Stomach smooth muscle (tissue), 2 donors: Measurements from ENCODE around the gene PLPP4.

Experiments used
- H3K27ac ChIP-seq: one replicate; pipeline ENCODE4 v1.7.0; 2013; ENCODE audit warnings: mild to moderate bottlenecking, low read length, inconsistent platforms
- H3K27me3 ChIP-seq, 2 donors: one replicate each; pipeline ENCODE4 v1.7.0; 2013; ENCODE audit warnings: low read length in 2 of 2; ENCODE audit not compliant: insufficient read depth in 2 of 2, control insufficient read depth in 1 of 2
- H3K36me3 ChIP-seq, 2 donors: one replicate each; pipeline ENCODE4 v1.7.0; 2013; ENCODE audit warnings: low read length in 2 of 2; ENCODE audit not compliant: control insufficient read depth in 2 of 2, insufficient read depth in 2 of 2
- H3K4me1 ChIP-seq: one replicate; pipeline ENCODE4 v1.7.0; 2013; ENCODE audit warnings: low read length; ENCODE audit not compliant: control insufficient read depth, insufficient read depth
- H3K4me3 ChIP-seq, 2 donors: one replicate each; pipeline ENCODE4 v1.7.0; 2013; ENCODE audit warnings: low read length in 2 of 2
- H3K9ac ChIP-seq, 2 donors: one replicate each; pipeline ENCODE4 v1.7.0; 2013; ENCODE audit warnings: low read length in 2 of 2, mild to moderate bottlenecking in 1 of 2
- H3K9me3 ChIP-seq, 2 donors: one replicate each; pipeline ENCODE4 v1.7.0; 2013; ENCODE audit warnings: low read length in 2 of 2; ENCODE audit not compliant: control insufficient read depth in 2 of 2
- donor health status: healthy.
- donor health status: Pancreatic carcinoma.

Gene PLPP4

DNA sequence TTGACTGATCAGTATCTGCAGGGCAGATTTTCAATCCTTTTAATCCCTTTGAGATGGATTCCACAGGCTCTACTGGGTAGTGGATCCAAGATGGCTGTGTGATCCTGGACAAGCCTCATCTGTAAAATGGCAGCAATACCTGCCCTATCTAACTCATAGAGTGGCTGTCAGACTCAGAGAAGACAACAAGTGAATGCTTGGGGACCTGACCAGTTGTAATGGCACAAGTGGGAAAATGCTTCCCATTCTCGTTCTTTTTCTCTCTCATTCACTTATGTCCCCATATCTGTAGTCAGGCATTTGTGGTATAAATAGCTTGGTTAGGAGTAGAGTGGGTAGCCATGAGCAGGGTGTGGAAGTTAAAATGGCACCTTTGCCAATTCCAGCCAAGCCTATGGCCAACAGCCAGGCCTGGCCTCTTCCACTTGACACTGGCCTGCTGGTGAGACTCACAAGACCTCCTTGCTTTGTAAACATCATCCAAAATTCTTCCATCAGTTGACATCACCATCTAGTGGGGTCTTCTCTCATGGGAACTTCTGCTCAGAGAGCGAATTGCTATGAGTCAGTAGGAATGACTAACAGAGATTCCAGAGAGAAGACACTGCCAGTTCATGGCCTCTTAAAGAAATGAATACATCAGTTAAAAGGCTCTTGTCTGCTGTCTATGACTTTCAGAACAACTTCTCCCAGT lies 150.1 kb downstream of the PLPP4 start:
- Histone ChIP-seq H3K4me3 (no peak overlapping the region), H3K27me3 (no peaks in the 10 kb centered on the region), H3K36me3 (no peaks in the 10 kb centered on the region), H3K27ac (no peak overlapping the region), H3K4me1 (no peaks in the 10 kb centered on the region), H3K9ac (no peak overlapping the region), H3K9me3 (peaks cover 0 to 4% of the 10 kb centered on the region in 2 donors)

DNA sequence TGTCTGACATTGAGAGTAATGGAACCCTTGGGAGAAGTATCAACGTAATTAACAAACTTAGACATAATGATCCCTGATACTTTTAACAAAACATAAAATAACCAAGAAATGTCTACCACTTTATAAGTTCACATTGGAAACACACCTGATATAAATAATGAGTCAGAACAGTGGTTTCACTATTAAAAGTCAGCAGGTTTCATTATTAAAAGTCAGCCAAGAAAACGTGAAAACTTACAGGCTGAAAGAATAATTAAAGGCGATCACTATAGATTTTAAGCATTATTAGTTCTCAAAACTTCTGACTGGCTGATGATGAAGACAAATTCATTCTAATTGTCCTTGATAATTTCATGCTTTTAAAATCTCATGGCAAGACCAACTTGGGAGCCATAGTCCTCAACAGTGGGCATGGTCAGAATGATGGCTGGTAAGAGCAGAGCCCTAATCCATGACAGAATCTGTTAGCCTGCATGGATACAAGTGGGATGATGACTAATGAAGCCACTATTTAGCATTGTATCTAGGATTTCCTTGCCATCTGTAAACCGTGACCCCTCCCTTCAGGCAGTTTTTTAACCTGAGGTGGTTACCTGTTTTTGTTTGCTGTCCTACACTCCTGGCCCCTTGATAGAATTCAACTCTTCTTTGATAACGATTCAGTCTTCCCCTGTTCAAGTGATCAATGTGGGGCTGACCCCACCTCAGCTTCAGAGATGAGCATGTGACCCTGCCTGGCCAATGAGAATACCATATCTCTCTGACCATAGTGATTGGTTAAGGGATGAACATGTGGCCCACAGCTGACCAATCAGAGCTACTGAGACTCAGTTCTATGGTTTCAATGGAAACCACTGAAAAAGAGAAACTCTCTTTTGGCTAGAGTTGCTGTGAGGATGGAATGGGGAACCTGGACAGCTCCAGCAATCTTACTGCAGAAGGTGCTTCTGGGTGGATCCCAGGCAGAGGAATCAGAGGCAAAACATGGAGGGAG lies 151.0 kb downstream of the PLPP4 start:
- Histone ChIP-seq H3K27me3 (no peaks in the 10 kb centered on the region), H3K9ac (no peak overlapping the region), H3K9me3 (peaks cover 0 to 4% of the 10 kb centered on the region in 2 donors), H3K4me1 (no peaks in the 10 kb centered on the region), H3K27ac (no peak overlapping the region), H3K4me3 (no peak overlapping the region), H3K36me3 (no peaks in the 10 kb centered on the region)

DNA sequence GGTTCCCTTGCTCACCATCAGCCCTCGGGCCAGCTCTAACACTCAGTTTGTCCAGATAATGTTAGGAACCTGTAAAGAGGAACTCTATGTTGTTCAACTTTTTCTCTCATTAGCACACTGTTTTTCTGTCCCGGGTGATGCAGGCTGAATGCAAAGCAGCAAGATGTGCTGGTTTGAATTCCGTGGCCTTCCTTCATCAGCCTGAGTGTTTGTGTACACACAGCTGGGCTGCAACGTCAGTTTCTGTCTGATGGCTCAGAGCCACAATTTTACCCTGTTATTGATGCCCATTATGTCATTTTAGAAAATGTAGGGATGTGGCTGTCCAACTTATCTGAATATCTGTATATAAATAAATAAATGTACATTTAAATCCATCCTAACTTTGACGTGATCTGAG lies 152.0 kb downstream of the PLPP4 start:
- no peaks in the 10 kb centered on the region for H3K27me3 ChIP-seq
- no peaks in the 10 kb centered on the region for H3K36me3 ChIP-seq
- no peak overlapping the region for H3K4me3 ChIP-seq

DNA sequence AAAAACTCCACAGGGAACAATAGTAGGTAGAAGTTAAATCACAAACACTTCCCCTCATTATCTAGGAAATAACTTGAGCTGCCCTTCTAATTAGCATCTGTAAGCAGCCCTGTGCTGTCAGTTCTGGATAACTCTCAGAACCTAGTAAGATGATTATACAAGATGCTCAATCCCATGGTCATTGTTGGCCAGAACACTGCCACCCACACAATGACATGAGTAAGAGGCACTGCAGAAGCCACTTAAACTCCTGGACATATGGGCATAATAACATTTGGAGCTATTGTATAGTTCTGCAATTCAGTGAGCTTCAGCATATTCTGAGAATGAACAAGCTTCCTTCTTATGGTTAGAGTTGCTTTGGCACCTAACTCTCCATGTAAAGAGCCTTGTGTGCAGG lies 153.8 kb downstream of the PLPP4 start:
- H3K36me3 ChIP-seq: no peaks in the 10 kb centered on the region

More for the DNA sequence above, 152.0 kb downstream of the PLPP4 start:
- H3K9me3 ChIP-seq: peaks cover 0 to 4% of the 10 kb centered on the region in 2 donors
- no peak overlapping the region for H3K27ac ChIP-seq
- H3K4me1 ChIP-seq: no peaks in the 10 kb centered on the region
- no peak overlapping the region for H3K9ac ChIP-seq

DNA sequence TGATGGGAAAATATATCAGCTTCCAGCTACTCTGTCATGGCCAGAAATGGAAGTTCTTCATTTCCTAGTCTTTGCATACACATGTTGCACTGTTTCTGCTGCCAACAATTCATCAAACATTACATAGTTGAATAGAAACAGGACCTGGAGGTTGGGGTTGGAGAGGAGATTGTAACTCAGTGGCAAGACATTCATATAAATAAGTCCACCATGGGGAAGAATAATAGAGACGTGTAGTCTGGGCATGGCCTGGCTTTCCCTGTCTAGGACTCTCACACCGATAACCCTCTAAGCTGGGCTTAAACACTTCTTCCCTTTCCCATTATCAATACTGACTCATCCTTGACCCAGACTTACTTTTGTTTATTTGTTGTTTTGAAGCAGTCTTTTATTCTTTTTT lies 155.7 kb downstream of the PLPP4 start:
- H3K4me1 ChIP-seq: no peaks in the 10 kb centered on the region
- H3K9me3 ChIP-seq: peaks cover 0 to 4% of the 10 kb centered on the region in 2 donors
- H3K9ac ChIP-seq: no peak overlapping the region
- H3K36me3 ChIP-seq: no peaks in the 10 kb centered on the region
- no peak overlapping the region for H3K27ac ChIP-seq
- no peak overlapping the region for H3K4me3 ChIP-seq
- H3K27me3 ChIP-seq: no peaks in the 10 kb centered on the region

More for the DNA sequence above, 153.8 kb downstream of the PLPP4 start:
- H3K27me3 ChIP-seq: no peaks in the 10 kb centered on the region
- no peak overlapping the region for H3K27ac ChIP-seq
- H3K9me3 ChIP-seq: peaks cover 0 to 4% of the 10 kb centered on the region in 2 donors
- H3K9ac ChIP-seq: no peak overlapping the region
- no peak overlapping the region for H3K4me3 ChIP-seq
- H3K4me1 ChIP-seq: no peaks in the 10 kb centered on the region

DNA sequence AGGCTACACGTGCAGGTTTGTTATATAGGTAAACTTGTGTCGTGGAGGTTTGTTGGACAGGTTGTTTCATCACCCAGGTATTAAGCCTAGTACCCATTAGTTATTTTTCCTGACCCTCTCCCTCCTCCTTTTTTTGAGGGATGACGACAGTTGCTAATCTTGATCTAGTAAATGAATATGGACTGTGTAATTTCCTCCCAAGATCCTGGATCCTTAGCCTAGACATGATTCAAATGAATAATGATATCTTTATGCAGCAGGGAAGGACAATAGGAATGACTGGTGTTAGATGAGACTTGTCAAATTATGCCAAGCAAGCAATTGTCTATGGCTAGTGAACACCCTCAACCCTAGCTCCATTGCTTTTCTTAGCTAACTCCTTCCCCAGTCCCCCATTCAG lies 156.2 kb downstream of the PLPP4 start:
- Histone ChIP-seq H3K9ac (no peak overlapping the region), H3K4me3 (no peak overlapping the region), H3K4me1 (no peaks in the 10 kb centered on the region), H3K27ac (no peak overlapping the region), H3K36me3 (no peaks in the 10 kb centered on the region), H3K27me3 (no peaks in the 10 kb centered on the region), H3K9me3 (peaks cover 0 to under 1% of the 10 kb centered on the region in 2 donors)

DNA sequence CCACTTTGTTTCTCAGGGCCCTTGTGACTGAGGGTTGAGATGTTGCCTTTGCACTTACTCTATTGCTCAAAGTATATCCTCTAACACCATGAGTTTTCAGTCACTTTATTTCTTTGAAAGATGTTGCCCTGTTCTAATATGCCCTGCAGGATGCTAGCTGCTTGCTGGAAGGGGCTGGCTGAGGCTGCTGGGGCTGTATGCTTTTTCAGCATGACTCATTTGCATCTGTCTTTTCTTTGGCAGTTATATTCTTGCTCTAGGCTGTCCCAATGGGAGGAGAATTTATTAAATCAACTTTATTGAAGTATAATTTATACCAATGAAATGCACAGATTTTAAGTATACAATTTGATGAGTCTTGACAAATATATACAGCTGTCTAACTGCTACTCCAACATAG lies 157.7 kb downstream of the PLPP4 start:
- Histone ChIP-seq H3K27ac (no peak overlapping the region), H3K9ac (no peak overlapping the region), H3K4me3 (no peak overlapping the region), H3K4me1 (no peaks in the 10 kb centered on the region), H3K36me3 (no peaks in the 10 kb centered on the region), H3K9me3 (no peaks in the 10 kb centered on the region), H3K27me3 (no peaks in the 10 kb centered on the region)

DNA sequence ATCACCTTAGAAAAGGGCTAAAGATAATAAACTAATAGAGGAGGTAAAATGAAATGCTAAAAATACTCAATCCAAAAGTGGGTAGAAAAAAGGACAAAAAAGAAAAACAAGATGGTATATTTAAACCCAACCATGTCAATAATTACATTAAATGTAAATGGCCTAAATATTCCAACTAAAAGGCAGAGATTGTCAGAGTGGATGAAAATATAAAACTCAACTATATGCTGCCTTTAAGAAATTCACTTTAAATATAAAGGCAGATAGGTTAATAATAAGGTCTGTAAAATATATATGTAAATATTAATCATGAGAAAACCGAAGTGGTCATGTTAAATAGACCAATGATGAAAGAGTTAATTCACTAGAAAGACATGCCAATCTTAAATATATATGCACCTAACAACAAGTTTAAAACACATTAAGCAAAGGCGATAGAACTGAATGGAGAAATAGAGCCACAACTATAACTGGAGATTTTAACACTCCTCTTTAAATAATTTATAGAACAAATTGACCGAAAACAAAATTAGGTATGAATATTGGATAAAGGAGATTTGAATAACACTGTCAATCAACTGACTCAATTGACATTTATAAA lies 159.4 kb downstream of the PLPP4 start:
- H3K9me3 ChIP-seq: no peaks in the 10 kb centered on the region
- no peaks in the 10 kb centered on the region for H3K27me3 ChIP-seq
- H3K4me1 ChIP-seq: no peaks in the 10 kb centered on the region
- no peak overlapping the region for H3K4me3 ChIP-seq
- no peaks in the 10 kb centered on the region for H3K36me3 ChIP-seq
- no peak overlapping the region for H3K9ac ChIP-seq
- H3K27ac ChIP-seq: no peak overlapping the region

DNA sequence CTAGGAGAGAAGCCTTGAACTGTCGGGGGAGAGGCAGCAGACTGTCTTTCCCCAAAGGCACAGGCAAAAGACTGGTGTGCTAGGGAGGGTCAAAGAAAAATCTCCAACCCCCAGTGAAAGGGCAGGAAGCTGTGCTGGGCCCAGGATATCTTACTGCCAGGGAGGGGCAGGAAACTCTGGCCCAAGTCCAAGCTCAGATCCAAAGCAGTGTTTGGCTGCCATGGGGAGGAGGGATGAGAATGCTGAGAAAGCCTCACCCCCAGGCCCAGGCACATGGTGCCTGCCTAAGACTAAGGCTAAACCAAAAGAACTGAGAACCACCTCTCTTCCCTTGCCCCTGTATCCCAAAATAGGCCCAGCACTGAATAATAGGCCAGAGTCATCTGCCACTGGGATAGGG lies 171.2 kb downstream of the PLPP4 start:
- Histone ChIP-seq H3K36me3 (no peaks in the 10 kb centered on the region), H3K4me3 (no peak overlapping the region), H3K27ac (no peak overlapping the region), H3K27me3 (no peaks in the 10 kb centered on the region), H3K9ac (no peak overlapping the region), H3K9me3 (peaks cover 4 to 5% of the 10 kb centered on the region in 2 donors), H3K4me1 (peaks cover 7% of the 10 kb centered on the region)

DNA sequence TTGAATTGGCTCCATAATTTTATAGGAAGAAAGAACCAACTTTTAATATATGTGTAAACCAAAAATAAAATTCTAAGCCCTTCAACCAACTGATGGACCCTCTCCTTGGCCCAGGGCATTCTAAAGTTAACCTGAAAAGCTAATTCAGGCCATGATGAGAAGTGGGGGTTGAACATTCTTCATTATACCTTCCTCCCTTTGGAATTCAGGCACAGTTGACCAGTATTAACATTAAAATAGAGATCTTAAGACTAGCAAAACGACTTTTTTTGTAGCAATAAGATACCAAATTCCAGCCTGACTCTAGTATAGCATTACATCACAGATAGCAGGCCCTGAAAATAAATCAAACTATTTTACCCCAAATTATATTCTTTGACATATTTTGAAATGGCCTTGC lies 173.2 kb downstream of the PLPP4 start:
- no peaks in the 10 kb centered on the region for H3K27me3 ChIP-seq
- H3K9ac ChIP-seq: no peak overlapping the region
- peaks cover 4 to 5% of the 10 kb centered on the region in 2 donors for H3K9me3 ChIP-seq
- no peaks in the 10 kb centered on the region for H3K36me3 ChIP-seq
- no peak overlapping the region for H3K4me3 ChIP-seq
- no peak overlapping the region for H3K27ac ChIP-seq
- H3K4me1 ChIP-seq: peaks cover 7% of the 10 kb centered on the region
